ENCODE results near the gene SLC17A8. TPM values are rescaled to one million over a fixed set of nuclear protein-coding genes. Genes with fewer than 3 reads are reported as not detected.

The SLC17A8 gene
- total RNA-seq, 1 experiment from 2014 or later, result not detected

DNA sequence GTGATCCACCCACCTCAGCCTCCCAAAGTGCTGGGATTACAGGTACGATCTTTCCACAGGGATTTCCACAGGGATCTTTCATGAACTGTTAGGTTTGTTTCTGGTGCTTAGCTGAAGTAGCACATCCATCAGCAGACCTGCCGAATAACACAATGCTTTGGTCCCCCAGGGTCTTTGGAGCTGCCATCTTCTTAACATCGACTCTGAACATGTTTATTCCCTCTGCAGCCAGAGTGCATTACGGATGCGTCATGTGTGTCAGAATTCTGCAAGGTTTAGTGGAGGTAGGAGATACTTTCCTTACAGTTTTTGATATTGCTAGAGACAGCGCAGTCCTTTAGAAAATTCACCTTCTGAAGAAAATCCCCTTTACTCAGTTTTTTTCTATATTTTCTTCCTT is 36.3 kb downstream of the SLC17A8 start:
- Mint-ChIP-seq H3K4me3 (no peak overlapping the region), H3K27ac (no peak overlapping the region), H3K27me3 (ENCODE audit: low read depth) (no peaks in the 10 kb centered on the region), H3K36me3 (ENCODE audit: insufficient read depth in 1 of 3, low read depth in 3 of 3) (no peaks in the 10 kb centered on the region), H3K9me3 (no peaks in the 10 kb centered on the region), H3K4me1 (0 out of 4 replicates have a peak, but pooled peaks cover 0 to under 1% of the 10 kb centered on the region in 2 experiments)
- no peaks in the 10 kb centered on the region for H3K9me3 ChIP-seq (ENCODE audit: control insufficient read depth, low read depth, low read length)
- no peaks in the 10 kb centered on the region for H3K79me1 ChIP-seq (ENCODE audit: insufficient read depth, low read depth, low read length, poor library complexity, severe bottlenecking)
- WGBS (ENCODE audit: extremely low coverage, insufficient read length, low lambda C conversion rate), result no CpG with 5 or more reads among the region's 6 CpGs
- H3K23ac ChIP-seq (ENCODE audit: insufficient read length, low read depth, low read length), result no peak overlapping the region
- no peaks in the 10 kb centered on the region for H3K79me2 ChIP-seq (ENCODE audit: insufficient read depth, low read length)
- no peak overlapping the region for H3K4ac ChIP-seq (ENCODE audit: low read depth, low read length)
- no peaks in the 10 kb centered on the region for H3K27me3 ChIP-seq (ENCODE audit: insufficient read depth, low read length)
- no peak overlapping the region for H3K18ac ChIP-seq (ENCODE audit: insufficient read length, low read depth, low read length)
- H2BK15ac ChIP-seq (ENCODE audit: low read depth, low read length), result no peak overlapping the region
- no peak overlapping the region for H2BK5ac ChIP-seq (ENCODE audit: insufficient read length, low read length)
- no peak overlapping the region for H3K4me2 ChIP-seq (ENCODE audit: insufficient read depth, insufficient read length, low read length)
- H3K27ac ChIP-seq (ENCODE audit: insufficient read length, low read depth, low read length), result no peak overlapping the region
- no peaks in the 10 kb centered on the region for H4K20me1 ChIP-seq (ENCODE audit: control insufficient read depth, insufficient read depth, insufficient read length)
- no peak overlapping the region for H2BK20ac ChIP-seq (ENCODE audit: low read depth, low read length, poor library complexity, severe bottlenecking)
- H3K23me2 ChIP-seq (ENCODE audit: insufficient read length, low read depth, low read length, poor library complexity, severe bottlenecking), result no peaks in the 10 kb centered on the region
- no peak overlapping the region for H3K56ac ChIP-seq (ENCODE audit: insufficient read length, low read depth, low read length)
- H3T11ph ChIP-seq (ENCODE audit: low read length), result no peak overlapping the region
- TF ChIP-seq, protein P1, sequence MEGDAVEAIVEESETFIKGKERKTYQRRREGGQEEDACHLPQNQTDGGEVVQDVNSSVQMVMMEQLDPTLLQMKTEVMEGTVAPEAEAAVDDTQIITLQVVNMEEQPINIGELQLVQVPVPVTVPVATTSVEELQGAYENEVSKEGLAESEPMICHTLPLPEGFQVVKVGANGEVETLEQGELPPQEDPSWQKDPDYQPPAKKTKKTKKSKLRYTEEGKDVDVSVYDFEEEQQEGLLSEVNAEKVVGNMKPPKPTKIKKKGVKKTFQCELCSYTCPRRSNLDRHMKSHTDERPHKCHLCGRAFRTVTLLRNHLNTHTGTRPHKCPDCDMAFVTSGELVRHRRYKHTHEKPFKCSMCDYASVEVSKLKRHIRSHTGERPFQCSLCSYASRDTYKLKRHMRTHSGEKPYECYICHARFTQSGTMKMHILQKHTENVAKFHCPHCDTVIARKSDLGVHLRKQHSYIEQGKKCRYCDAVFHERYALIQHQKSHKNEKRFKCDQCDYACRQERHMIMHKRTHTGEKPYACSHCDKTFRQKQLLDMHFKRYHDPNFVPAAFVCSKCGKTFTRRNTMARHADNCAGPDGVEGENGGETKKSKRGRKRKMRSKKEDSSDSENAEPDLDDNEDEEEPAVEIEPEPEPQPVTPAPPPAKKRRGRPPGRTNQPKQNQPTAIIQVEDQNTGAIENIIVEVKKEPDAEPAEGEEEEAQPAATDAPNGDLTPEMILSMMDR (conservative IDR thresholded peaks at IDR 0.05), result no peak
- no peak overlapping the region for H2AFZ ChIP-seq (ENCODE audit: low read length)
- no peak for DNase-seq
- H4K91ac ChIP-seq (ENCODE audit: insufficient read length, low read depth, low read length), result no peak overlapping the region
- H2BK12ac ChIP-seq (ENCODE audit: insufficient read length, low read depth, low read length), result no peak overlapping the region
- H3K4me1 ChIP-seq (ENCODE audit: insufficient read depth, low read length), result no peaks in the 10 kb centered on the region
- H4K8ac ChIP-seq (replicated peaks; ENCODE audit: insufficient read length, low read depth, low read length), result no peak overlapping the region
- H4K5ac ChIP-seq (ENCODE audit: insufficient read length, low read depth, low read length), result no peak overlapping the region
- H3K9ac ChIP-seq (ENCODE audit: extremely low read depth, insufficient read length, low read length), result no peak overlapping the region
- no peak overlapping the region for H2AK5ac ChIP-seq (ENCODE audit: insufficient read length, low read length)
- H2BK120ac ChIP-seq (ENCODE audit: low read depth, low read length, poor library complexity, severe bottlenecking), result no peak overlapping the region
- H3K14ac ChIP-seq (ENCODE audit: insufficient read depth, low read length), result no peak overlapping the region
